GM06990 (cell line): ENCODE measurements around the gene INPP5A.

Experiments used
- DNase-seq: peaks from one replicate; pipeline ENCODE4 v3.0.0-alpha.2; 2011; ENCODE audit not compliant: insufficient read length; ENCODE audit errors: extremely low read depth
- H3K27me3 ChIP-seq: replicated peaks from 2 replicates; pipeline ENCODE4 v1.6.0; 2011; ENCODE audit warnings: low read length; ENCODE audit not compliant: control insufficient read depth, insufficient read depth
- H3K36me3 ChIP-seq: 2 replicates; pipeline ENCODE4 v1.5.1; 2011; ENCODE audit warnings: low read length; ENCODE audit not compliant: control insufficient read depth, insufficient read depth
- H3K4me3 ChIP-seq: replicated peaks from 2 replicates; pipeline ENCODE4 v1.5.1; 2011; ENCODE audit warnings: low read depth, mild to moderate bottlenecking, control low read depth, low read length
- CTCF ChIP-seq: IDR thresholded peaks from 2 replicates; pipeline ENCODE4 v1.5.1; 2011; ENCODE audit warnings: low read length, control low read depth, mild to moderate bottlenecking, inconsistent platforms; ENCODE audit not compliant: insufficient read depth, poor library complexity, severe bottlenecking

The INPP5A gene

GRCh38 chr10:132687181-132687892 lies 149.8 kb downstream of the INPP5A start:
- TF ChIP-seq CTCF: no peak
- H3K27me3 ChIP-seq: no peaks in the 10 kb centered on the region
- H3K4me3 ChIP-seq: no peak overlapping the region
- H3K36me3 ChIP-seq: no peaks in the 10 kb centered on the region
- DNase-seq: no peak

- no peaks in the 10 kb centered on the region for H3K36me3 ChIP-seq
- H3K4me3 ChIP-seq: no peak overlapping the region
- DNase-seq: no peak
- no peak for TF ChIP-seq CTCF
- H3K27me3 ChIP-seq: no peaks in the 10 kb centered on the region
Measured at GRCh38 chr10:132687893-132688579, 150.4 kb downstream of the INPP5A start.

GRCh38 chr10:132688580-132689420 lies 151.2 kb downstream of the INPP5A start:
- DNase-seq: no peak
- Histone ChIP-seq H3K36me3 (no peaks in the 10 kb centered on the region), H3K27me3 (no peaks in the 10 kb centered on the region), H3K4me3 (no peak overlapping the region)
- no peak for TF ChIP-seq CTCF

GRCh38 chr10:132689721-132690360 lies 152.3 kb downstream of the INPP5A start:
- no peaks in the 10 kb centered on the region for H3K27me3 ChIP-seq
- no peaks in the 10 kb centered on the region for H3K36me3 ChIP-seq
- no peak overlapping the region for H3K4me3 ChIP-seq
- no peak for TF ChIP-seq CTCF
- DNase-seq: no peak

- H3K27me3 ChIP-seq: no peaks in the 10 kb centered on the region
- no peak for TF ChIP-seq CTCF
- no peak overlapping the region for H3K4me3 ChIP-seq
- no peaks in the 10 kb centered on the region for H3K36me3 ChIP-seq
- DNase-seq: no peak
Measured at GRCh38 chr10:132690401-132690800, 152.8 kb downstream of the INPP5A start.
